Astrocyte (in vitro differentiated cells and primary cell): ENCODE results near the gene FLT1. TPM values are rescaled to one million over a fixed set of nuclear protein-coding genes. Genes with fewer than 3 reads are reported as not detected.

Experiments
- DNase-seq: peaks from one replicate; pipeline ENCODE4 v3.0.0-alpha.2; 2010; ENCODE audit warnings: low read depth
- FAIRE-seq: peaks from 2 replicates; lab custom pipeline; 2011; peaks lifted over from hg19 to GRCh38; lab: Jason Lieb, UNC
- H2AFZ ChIP-seq: 2 replicates; pipeline ENCODE4 v1.6.0; 2012; ENCODE audit warnings: low read depth, low read length, inconsistent platforms
- H3K27ac ChIP-seq: 2 replicates; pipeline ENCODE4 v1.5.1; 2011; ENCODE audit warnings: low read depth, low read length, inconsistent platforms
- H3K27me3 ChIP-seq: 2 replicates; pipeline ENCODE4 v1.6.0; 2011; ENCODE audit warnings: low read length, inconsistent platforms; ENCODE audit not compliant: insufficient read depth
- H3K36me3 ChIP-seq: 2 replicates; pipeline ENCODE4 v1.5.1; 2011; ENCODE audit warnings: low read length, inconsistent platforms; ENCODE audit not compliant: insufficient read depth
- H3K4me1 ChIP-seq: 2 replicates; pipeline ENCODE4 v1.5.1; 2011; ENCODE audit warnings: low read length, inconsistent platforms; ENCODE audit not compliant: insufficient read depth
- H3K4me2 ChIP-seq: 2 replicates; pipeline ENCODE4 v1.6.0; 2012; ENCODE audit warnings: low read length, inconsistent platforms
- H3K4me3 ChIP-seq: 2 replicates; pipeline ENCODE4 v1.5.1; 2011; ENCODE audit warnings: low read depth, mild to moderate bottlenecking, low read length, inconsistent platforms; ENCODE audit not compliant: insufficient read depth
- H3K79me2 ChIP-seq: 2 replicates; pipeline ENCODE4 v1.6.0; 2012; ENCODE audit warnings: mild to moderate bottlenecking, low read length, inconsistent platforms; ENCODE audit not compliant: insufficient read depth
- H3K9ac ChIP-seq: 2 replicates; pipeline ENCODE4 v1.6.0; 2012; ENCODE audit warnings: mild to moderate bottlenecking, low read length, inconsistent platforms
- H3K9me3 ChIP-seq: 2 replicates; pipeline ENCODE4 v1.5.1; 2012; ENCODE audit warnings: low read depth, mild to moderate bottlenecking, low read length, inconsistent platforms; ENCODE audit not compliant: insufficient read depth
- H4K20me1 ChIP-seq: 2 replicates; pipeline ENCODE4 v1.6.0; 2012; ENCODE audit warnings: low read length, inconsistent platforms; ENCODE audit not compliant: insufficient read depth
- H3K27ac Mint-ChIP-seq: one replicate; pipeline ENCODE4 v1.8.0; 2021; ENCODE audit warnings: mild to moderate bottlenecking, mixed read lengths; ENCODE audit not compliant: unreplicated experiment
- H3K27me3 Mint-ChIP-seq: one replicate; pipeline ENCODE4 v1.8.0; 2021; ENCODE audit warnings: low read depth, mixed read lengths; ENCODE audit not compliant: unreplicated experiment
- H3K36me3 Mint-ChIP-seq: one replicate; pipeline ENCODE4 v1.8.0; 2021; ENCODE audit warnings: low read depth, mixed read lengths; ENCODE audit not compliant: unreplicated experiment
- H3K4me1 Mint-ChIP-seq: one replicate; pipeline ENCODE4 v1.8.0; 2021; ENCODE audit warnings: low read depth, mixed read lengths; ENCODE audit not compliant: unreplicated experiment
- H3K4me3 Mint-ChIP-seq: one replicate; pipeline ENCODE4 v1.8.0; 2021; ENCODE audit warnings: mild to moderate bottlenecking, moderate library complexity, mixed read lengths; ENCODE audit not compliant: unreplicated experiment
- H3K9me3 Mint-ChIP-seq: one replicate; pipeline ENCODE4 v1.8.0; 2021; ENCODE audit warnings: mild to moderate bottlenecking, mixed read lengths; ENCODE audit not compliant: unreplicated experiment
- CTCF ChIP-seq: IDR thresholded peaks from 2 replicates; pipeline ENCODE4 v1.5.1; 2011; ENCODE audit warnings: low read depth, mild to moderate bottlenecking, inconsistent platforms, low read length, moderate library complexity; ENCODE audit not compliant: insufficient read depth
- EZH2 ChIP-seq: IDR thresholded peaks from 2 replicates; pipeline ENCODE4 v1.6.1; 2012; ENCODE audit warnings: mild to moderate bottlenecking, low read length, inconsistent platforms; ENCODE audit not compliant: insufficient read depth
- total RNA-seq: library from RNA; stranded (reverse); gene quantifications from 2 replicates; pipeline ENCODE4 v1.2.1, GENCODE V29; 2021

FLT1 gene
- total RNA-seq, 1 donor from 2014 or later = 7.3 TPM

- Mint-ChIP-seq H3K4me3 (no peak overlapping the region), H3K9me3 (no peaks in the 10 kb centered on the region), H3K4me1 (peaks cover 6% of the 10 kb centered on the region), H3K27ac (no peak overlapping the region), H3K27me3 (no peaks in the 10 kb centered on the region), H3K36me3 (peaks cover 2% of the 10 kb centered on the region)
- H3K27me3 ChIP-seq = no peaks in the 10 kb centered on the region
- H3K4me3 ChIP-seq = no peak overlapping the region
- H2AFZ ChIP-seq = no peak overlapping the region
- no peaks in the 10 kb centered on the region for H3K79me2 ChIP-seq
- no peak overlapping the region for H3K4me2 ChIP-seq
- FAIRE-seq (no peak), DNase-seq (no peak)
- no peaks in the 10 kb centered on the region for H3K4me1 ChIP-seq
- no peak for TF ChIP-seq CTCF
- TF ChIP-seq EZH2 = no peak
- no peaks in the 10 kb centered on the region for H3K36me3 ChIP-seq
- H3K9ac ChIP-seq = no peak overlapping the region
- H4K20me1 ChIP-seq = no peaks in the 10 kb centered on the region
- H3K9me3 ChIP-seq = no peaks in the 10 kb centered on the region
- H3K27ac ChIP-seq = no peak overlapping the region
Measured at GRCh38 chr13:28412981-28413380, 81.9 kb downstream of the FLT1 start.

- Histone ChIP-seq H3K79me2 (no peaks in the 10 kb centered on the region), H3K4me2 (no peak overlapping the region), H3K27me3 (no peaks in the 10 kb centered on the region), H3K9me3 (no peaks in the 10 kb centered on the region), H2AFZ (no peak overlapping the region), H3K36me3 (no peaks in the 10 kb centered on the region), H4K20me1 (no peaks in the 10 kb centered on the region), H3K27ac (no peak overlapping the region), H3K9ac (no peak overlapping the region), H3K4me3 (no peak overlapping the region), H3K4me1 (no peaks in the 10 kb centered on the region)
- Mint-ChIP-seq H3K27ac (no peak overlapping the region), H3K4me3 (no peak overlapping the region), H3K36me3 (peaks cover 2% of the 10 kb centered on the region), H3K27me3 (no peaks in the 10 kb centered on the region), H3K4me1 (peaks cover 6% of the 10 kb centered on the region), H3K9me3 (no peaks in the 10 kb centered on the region)
- DNase-seq = no peak
- TF ChIP-seq EZH2 (no peak), CTCF (no peak)
- no peak for FAIRE-seq
Measured at GRCh38 chr13:28411831-28412353, 83.0 kb downstream of the FLT1 start.

- FAIRE-seq (peak; percentile 32), DNase-seq (no peak)
- Mint-ChIP-seq H3K36me3 (peaks cover 2% of the 10 kb centered on the region), H3K4me1 (peaks cover 6% of the 10 kb centered on the region), H3K9me3 (no peaks in the 10 kb centered on the region), H3K27me3 (no peaks in the 10 kb centered on the region), H3K4me3 (no peak overlapping the region), H3K27ac (no peak overlapping the region)
- H3K4me2 ChIP-seq = no peak overlapping the region
- no peaks in the 10 kb centered on the region for H3K27me3 ChIP-seq
- no peaks in the 10 kb centered on the region for H3K9me3 ChIP-seq
- H3K79me2 ChIP-seq = no peaks in the 10 kb centered on the region
- no peak overlapping the region for H3K27ac ChIP-seq
- no peak overlapping the region for H2AFZ ChIP-seq
- H4K20me1 ChIP-seq = no peaks in the 10 kb centered on the region
- H3K36me3 ChIP-seq = no peaks in the 10 kb centered on the region
- H3K4me1 ChIP-seq = no peaks in the 10 kb centered on the region
- H3K9ac ChIP-seq = no peak overlapping the region
- no peak for TF ChIP-seq CTCF
- no peak for TF ChIP-seq EZH2
- no peak overlapping the region for H3K4me3 ChIP-seq
Measured at GRCh38 chr13:28410096-28410495, 84.8 kb downstream of the FLT1 start.
